CD14-positive monocyte (primary cell): Measurements from ENCODE around the gene CSTF3. TPM values are rescaled to one million over a fixed set of nuclear protein-coding genes. Genes with fewer than 3 reads are reported as not detected.

Source experiments
- DNase-seq, 3 donors: peaks; one replicate each; pipeline ENCODE4 v3.0.0-alpha.2; 2011 to 2022
- H2AFZ ChIP-seq: 2 replicates; pipeline ENCODE4 v1.6.0; 2012; ENCODE audit warnings: mild to moderate bottlenecking, low read depth, low read length, inconsistent platforms; ENCODE audit not compliant: insufficient read depth, poor library complexity, severe bottlenecking
- H3K27ac ChIP-seq, 2 donors: 1 replicate in 1 of 2; 2 replicates in 1 of 2; pipeline ENCODE4 v1.5.1; 2012 to 2013; ENCODE audit warnings: low read length in 2 of 2, control low read depth in 1 of 2, inconsistent platforms in 1 of 2, low read depth in 1 of 2, mild to moderate bottlenecking in 1 of 2
- H3K27me3 ChIP-seq, 2 donors: one replicate each; pipeline versions ENCODE4 v1.6.0 to v1.6.1; 2011 to 2013; ENCODE audit warnings: low read length in 2 of 2; ENCODE audit not compliant: control insufficient read depth in 2 of 2, insufficient read depth in 2 of 2
- H3K36me3 ChIP-seq, 2 donors: replicated peaks in 1 of 2; 1 replicate in 1 of 2; 2 replicates in 1 of 2; pipeline versions ENCODE4 v1.5.1 to v1.6.1; 2012 to 2013; ENCODE audit warnings: low read length in 2 of 2, control low read depth in 1 of 2, inconsistent platforms in 1 of 2, mild to moderate bottlenecking in 1 of 2; ENCODE audit not compliant: insufficient read depth in 2 of 2, control insufficient read depth in 1 of 2
- H3K4me1 ChIP-seq, 2 donors: 1 replicate in 1 of 2; 2 replicates in 1 of 2; pipeline versions ENCODE4 v1.5.1 to v1.6.1; 2012 to 2013; ENCODE audit warnings: low read length in 2 of 2, control low read depth in 1 of 2, inconsistent platforms in 1 of 2, mild to moderate bottlenecking in 1 of 2, moderate library complexity in 1 of 2; ENCODE audit not compliant: insufficient read depth in 2 of 2, control insufficient read depth in 1 of 2
- H3K4me2 ChIP-seq: replicated peaks from 2 replicates; pipeline ENCODE3; 2012; ENCODE audit warnings: low read length, moderate library complexity, mild to moderate bottlenecking; ENCODE audit not compliant: poor library complexity, severe bottlenecking; ENCODE audit errors: extremely low read depth
- H3K4me3 ChIP-seq, 3 experiments: fragments of 200-600 bp in 1 of 3; sonication (generic) in 1 of 3; replicated peaks in 1 of 3; 1 replicate in 2 of 3; 2 replicates in 1 of 3; pipeline ENCODE4 v1.5.1; 2011 to 2013; ENCODE audit warnings: low read length in 3 of 3, mild to moderate bottlenecking in 3 of 3, control low read depth in 2 of 3, low read depth in 2 of 3, inconsistent platforms in 1 of 3, moderate library complexity in 1 of 3
- H3K79me2 ChIP-seq: 2 replicates; pipeline ENCODE4 v1.6.0; 2012; ENCODE audit warnings: mild to moderate bottlenecking, control low read depth, inconsistent platforms, low read length, moderate library complexity; ENCODE audit not compliant: insufficient read depth
- H3K9ac ChIP-seq: 2 replicates; pipeline ENCODE4 v1.6.0; 2017; ENCODE audit warnings: low read length, mild to moderate bottlenecking; ENCODE audit not compliant: insufficient read depth, poor library complexity, severe bottlenecking
- H3K9me3 ChIP-seq, 2 donors: replicated peaks in 1 of 2; 1 replicate in 1 of 2; 2 replicates in 1 of 2; pipeline versions ENCODE4 v1.5.1 to v1.6.1; 2012 to 2013; ENCODE audit warnings: low read length in 2 of 2, control low read depth in 1 of 2; ENCODE audit not compliant: control insufficient read depth in 1 of 2, insufficient read depth in 1 of 2
- H4K20me1 ChIP-seq: 2 replicates; pipeline ENCODE4 v1.6.0; 2012; ENCODE audit warnings: mild to moderate bottlenecking, low read length, control low read depth, moderate library complexity; ENCODE audit not compliant: insufficient read depth
- H3K27ac Mint-ChIP-seq, 7 donors: one replicate each; pipeline ENCODE4 v1.8.0; 2020; ENCODE audit warnings: mild to moderate bottlenecking in 7 of 7, mixed read lengths in 7 of 7, moderate library complexity in 6 of 7, inconsistent platforms in 2 of 7
- H3K27me3 Mint-ChIP-seq, 3 donors: one replicate each; pipeline ENCODE4 v1.8.0; 2021 to 2022; ENCODE audit warnings: low read depth in 3 of 3, mild to moderate bottlenecking in 3 of 3, mixed read lengths in 3 of 3, moderate library complexity in 3 of 3, inconsistent platforms in 1 of 3
- H3K36me3 Mint-ChIP-seq, 2 donors: one replicate each; pipeline ENCODE4 v1.8.0; 2020; ENCODE audit warnings: mixed read lengths in 2 of 2, inconsistent platforms in 1 of 2, mild to moderate bottlenecking in 1 of 2
- H3K4me1 Mint-ChIP-seq: one replicate; pipeline ENCODE4 v1.8.0; 2020; ENCODE audit warnings: mild to moderate bottlenecking, mixed read lengths
- H3K4me3 Mint-ChIP-seq, 2 donors: one replicate each; pipeline ENCODE4 v1.8.0; 2020; ENCODE audit warnings: mild to moderate bottlenecking in 2 of 2, mixed read lengths in 2 of 2, moderate library complexity in 1 of 2
- H3K9me3 Mint-ChIP-seq, 7 donors: one replicate each; pipeline ENCODE4 v1.8.0; 2020 to 2022; ENCODE audit warnings: mixed read lengths in 7 of 7, mild to moderate bottlenecking in 6 of 7, moderate library complexity in 6 of 7, inconsistent platforms in 2 of 7
- CTCF ChIP-seq: fragments of 200-600 bp; IDR thresholded peaks from one replicate; pipeline ENCODE4 v1.8.0; 2022; ENCODE audit warnings: antibody characterized with exemption, mild to moderate bottlenecking
- WGBS: methylation state at CpG from one replicate; pipeline ENCODE4 v1.1.5; 2013; ENCODE audit warnings: missing lambda C conversion rate; ENCODE audit not compliant: insufficient coverage; 5-methylcytosine and 5-hydroxymethylcytosine counted together
- intact Hi-C, 2 donors: fragments of 100-400 bp; cut with micrococcal nuclease; formaldehyde crosslinking; loops; one replicate each; pipeline versions ENCODE4 v1.15.0 to v1.15.1; 2023
- polyA plus RNA-seq, 3 donors: library from polyadenylated mRNA; depleted of rRNA in 1 of 3; unstranded in 2 of 3; stranded (reverse) in 1 of 3; fragments of 300-500 nt in 2 of 3; fragments of >200 nt in 1 of 3; fragmentation: Illumina TruSeq in 2 of 3; gene quantifications; 1 replicate in 2 of 3; 2 replicates in 1 of 3; pipeline ENCODE4 v1.2.3, GENCODE V29; 2012 to 2021

The CSTF3 gene
- polyA plus RNA-seq, 3 donors, result 6.9 to 12.1 (median 7.1) TPM

DNA sequence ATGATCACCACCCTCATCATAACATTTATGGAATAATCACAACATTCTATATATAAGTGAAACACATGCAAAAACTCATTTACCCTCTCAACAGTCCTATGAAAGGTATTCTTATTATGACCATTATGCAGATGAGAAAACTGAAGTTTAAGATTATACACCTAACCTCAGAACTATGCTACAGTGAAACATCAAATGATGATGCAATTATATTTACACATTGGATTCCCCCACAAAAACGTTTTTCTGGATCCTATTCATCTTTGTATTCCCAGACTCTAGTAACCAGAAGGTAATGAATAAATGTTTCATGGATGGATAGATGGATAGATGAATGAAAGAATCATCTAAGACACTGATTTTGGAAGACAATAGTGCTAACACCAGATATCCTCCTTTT, 67.1 kb downstream of the CSTF3 start:
- no peak overlapping the region for H3K4me2 ChIP-seq
- Mint-ChIP-seq H3K36me3 (peaks cover 54 to 68% of the 10 kb centered on the region in 2 donors), H3K4me1 (no peaks in the 10 kb centered on the region), H3K27me3 (no peaks in the 10 kb centered on the region), H3K9me3 (no peaks in the 10 kb centered on the region), H3K4me3 (no peak overlapping the region), H3K27ac (no peak overlapping the region)
- no peaks in the 10 kb centered on the region for H3K79me2 ChIP-seq
- no peak overlapping the region for H3K9ac ChIP-seq
- H3K9me3 ChIP-seq, result no peaks in the 10 kb centered on the region
- no CpG with 5 or more reads among the region's 1 CpG for WGBS
- H4K20me1 ChIP-seq, result no peaks in the 10 kb centered on the region
- no peak for DNase-seq
- no peaks in the 10 kb centered on the region for H3K27me3 ChIP-seq
- no peak overlapping the region for H3K4me3 ChIP-seq
- intact Hi-C loops, result no loop called here
- H2AFZ ChIP-seq, result no peak overlapping the region
- H3K27ac ChIP-seq, result no peak overlapping the region
- no peaks in the 10 kb centered on the region for H3K4me1 ChIP-seq
- H3K36me3 ChIP-seq, result peaks cover 52 to 89% of the 10 kb centered on the region in 2 donors
- TF ChIP-seq CTCF, result no peak

- Histone ChIP-seq H3K27ac (no peak overlapping the region), H2AFZ (no peak overlapping the region), H3K27me3 (no peaks in the 10 kb centered on the region), H4K20me1 (no peaks in the 10 kb centered on the region), H3K4me2 (no peak overlapping the region), H3K4me1 (no peaks in the 10 kb centered on the region), H3K79me2 (no peaks in the 10 kb centered on the region), H3K4me3 (no peak overlapping the region), H3K9ac (no peak overlapping the region), H3K9me3 (no peaks in the 10 kb centered on the region), H3K36me3 (peaks cover 43 to 75% of the 10 kb centered on the region in 2 donors)
- peaks cover 44 to 53% of the 10 kb centered on the region in 2 donors for H3K36me3 Mint-ChIP-seq
- no peak overlapping the region for H3K4me3 Mint-ChIP-seq
- intact Hi-C loops, result no loop called here
- no peak for DNase-seq
- TF ChIP-seq CTCF, result no peak
- H3K4me1 Mint-ChIP-seq, result no peaks in the 10 kb centered on the region
- no peaks in the 10 kb centered on the region for H3K27me3 Mint-ChIP-seq
- H3K27ac Mint-ChIP-seq, result no peak overlapping the region
- no peaks in the 10 kb centered on the region for H3K9me3 Mint-ChIP-seq
These were observed 71.5 kb downstream of the CSTF3 start for GRCh38 chr11:33089776-33090175.
